SHP77 treated with DMSO at 0.1 percent for 48 hours (cell line): ENCODE data around the gene MASP1.

Source experiments
- DNase-seq: peaks from one replicate; lab custom pipeline; 2025; lab: John Stamatoyannopoulos, UW

The MASP1 gene, protein sequence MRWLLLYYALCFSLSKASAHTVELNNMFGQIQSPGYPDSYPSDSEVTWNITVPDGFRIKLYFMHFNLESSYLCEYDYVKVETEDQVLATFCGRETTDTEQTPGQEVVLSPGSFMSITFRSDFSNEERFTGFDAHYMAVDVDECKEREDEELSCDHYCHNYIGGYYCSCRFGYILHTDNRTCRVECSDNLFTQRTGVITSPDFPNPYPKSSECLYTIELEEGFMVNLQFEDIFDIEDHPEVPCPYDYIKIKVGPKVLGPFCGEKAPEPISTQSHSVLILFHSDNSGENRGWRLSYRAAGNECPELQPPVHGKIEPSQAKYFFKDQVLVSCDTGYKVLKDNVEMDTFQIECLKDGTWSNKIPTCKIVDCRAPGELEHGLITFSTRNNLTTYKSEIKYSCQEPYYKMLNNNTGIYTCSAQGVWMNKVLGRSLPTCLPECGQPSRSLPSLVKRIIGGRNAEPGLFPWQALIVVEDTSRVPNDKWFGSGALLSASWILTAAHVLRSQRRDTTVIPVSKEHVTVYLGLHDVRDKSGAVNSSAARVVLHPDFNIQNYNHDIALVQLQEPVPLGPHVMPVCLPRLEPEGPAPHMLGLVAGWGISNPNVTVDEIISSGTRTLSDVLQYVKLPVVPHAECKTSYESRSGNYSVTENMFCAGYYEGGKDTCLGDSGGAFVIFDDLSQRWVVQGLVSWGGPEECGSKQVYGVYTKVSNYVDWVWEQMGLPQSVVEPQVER

DNA sequence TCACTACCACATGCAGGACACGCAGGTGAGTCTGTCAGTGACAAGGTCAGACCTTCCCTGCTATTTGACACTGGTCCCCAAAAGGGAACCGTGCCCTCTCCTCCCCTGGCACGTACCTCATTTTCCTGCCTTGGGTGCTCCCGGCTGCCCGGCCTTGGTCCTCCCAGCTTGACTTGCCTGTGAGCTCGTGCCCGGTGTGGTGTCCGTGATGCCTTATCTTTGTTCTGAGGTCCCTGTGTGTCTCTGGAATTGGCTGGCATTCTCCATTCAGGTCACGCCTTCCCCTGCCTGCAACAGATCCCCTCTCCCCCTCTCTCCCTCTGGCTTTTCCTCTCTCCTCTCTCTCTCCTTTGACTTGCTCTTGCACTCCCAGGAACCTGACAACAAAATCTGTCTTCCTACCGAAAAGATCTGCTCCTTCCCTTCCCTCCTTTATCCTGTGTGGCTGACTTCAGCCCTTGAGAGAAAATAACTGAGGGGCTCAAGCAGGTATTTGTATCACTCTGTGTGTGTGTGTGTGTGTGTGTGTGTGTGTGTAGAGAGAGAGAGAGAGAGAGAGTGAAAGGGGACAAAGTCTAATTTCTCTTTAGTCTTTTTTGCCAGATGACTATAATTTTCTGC lies at the start of gene MASP1:
Gene MASP1 (minus strand): TSS at position 226 of the 621 bp plus-strand sequence. CDS start 105 bp downstream, at position 121.
- DNase-seq = no peak

DNA sequence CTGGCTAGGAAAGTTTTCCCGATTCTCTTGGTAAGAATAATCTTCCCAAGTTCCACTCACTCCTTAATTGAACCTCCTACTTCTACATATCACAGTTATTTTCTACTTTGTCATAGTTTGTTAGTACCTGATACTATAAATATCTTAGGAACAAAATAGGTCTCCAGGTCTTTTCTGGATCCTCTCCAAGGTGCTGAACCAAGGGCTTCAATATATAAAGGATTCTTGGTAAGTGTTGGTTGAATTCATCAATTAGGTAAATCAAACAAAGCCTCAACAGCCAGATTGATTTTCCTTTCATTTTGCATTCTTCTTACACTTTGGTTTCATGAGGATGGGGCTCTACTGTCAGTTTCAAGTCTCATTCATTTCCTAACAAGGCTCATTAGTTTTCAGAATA lies 49.0 kb upstream of the MASP1 start:
- no peak for DNase-seq

DNA sequence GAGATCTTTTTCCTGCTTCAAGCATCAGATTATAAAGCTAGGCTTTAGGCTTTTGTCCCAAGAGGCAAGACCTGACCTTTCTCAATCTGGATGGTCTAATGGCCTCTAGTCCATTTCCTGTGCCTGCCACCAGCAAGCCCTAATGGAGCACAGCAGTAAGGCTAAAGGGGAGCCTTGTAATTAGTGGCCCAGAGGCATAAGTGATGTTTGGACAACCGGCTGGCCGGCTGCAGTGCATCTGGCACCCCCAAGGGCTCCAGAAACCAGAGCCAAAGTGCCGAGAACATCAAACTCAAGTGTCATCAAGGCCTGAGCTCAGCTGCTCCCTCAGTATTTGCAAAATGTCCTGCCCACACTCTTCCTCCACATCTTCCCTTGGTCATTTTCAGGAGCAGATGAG lies 44.8 kb upstream of the MASP1 start:
- DNase-seq = no peak

DNA sequence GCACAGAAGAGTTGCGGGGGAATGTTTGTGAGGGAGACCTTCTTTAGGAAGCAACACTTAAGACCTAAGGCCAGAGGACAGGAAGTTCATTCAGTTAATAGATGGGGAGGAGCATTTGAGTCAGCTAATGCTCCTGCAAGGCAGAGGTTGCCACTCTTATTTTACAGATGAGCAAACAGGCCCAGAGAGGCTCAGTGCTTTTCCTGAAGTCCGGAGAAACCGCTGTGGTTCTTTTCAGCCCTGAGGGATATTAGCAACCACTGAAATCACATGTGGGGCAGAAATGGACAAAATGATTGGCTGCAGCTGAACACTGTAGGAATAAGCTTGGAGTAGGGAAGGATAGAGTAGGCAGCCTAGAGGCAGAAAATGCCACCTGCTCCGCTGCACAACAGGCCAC lies 43.4 kb upstream of the MASP1 start:
- DNase-seq = no peak

DNA sequence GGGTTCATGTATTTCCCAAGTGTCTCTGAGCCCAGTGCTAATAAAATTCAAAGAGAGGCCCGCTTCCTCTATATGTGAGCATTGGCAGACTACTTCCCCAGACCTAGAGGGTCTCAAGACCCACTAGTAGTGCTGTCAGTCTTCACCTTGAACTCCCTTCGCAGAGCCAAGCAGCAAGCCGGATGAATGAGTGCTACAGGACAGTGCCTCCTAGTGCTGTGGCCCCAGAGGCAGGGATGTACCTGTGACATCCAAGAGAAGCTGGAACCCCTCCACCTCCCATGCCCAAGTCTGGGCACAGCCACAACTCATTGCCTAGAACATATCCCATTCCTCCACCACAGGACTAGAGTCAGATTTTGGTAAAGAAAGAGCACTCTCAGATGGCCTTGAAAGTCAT lies 37.2 kb upstream of the MASP1 start:
- no peak for DNase-seq

DNA sequence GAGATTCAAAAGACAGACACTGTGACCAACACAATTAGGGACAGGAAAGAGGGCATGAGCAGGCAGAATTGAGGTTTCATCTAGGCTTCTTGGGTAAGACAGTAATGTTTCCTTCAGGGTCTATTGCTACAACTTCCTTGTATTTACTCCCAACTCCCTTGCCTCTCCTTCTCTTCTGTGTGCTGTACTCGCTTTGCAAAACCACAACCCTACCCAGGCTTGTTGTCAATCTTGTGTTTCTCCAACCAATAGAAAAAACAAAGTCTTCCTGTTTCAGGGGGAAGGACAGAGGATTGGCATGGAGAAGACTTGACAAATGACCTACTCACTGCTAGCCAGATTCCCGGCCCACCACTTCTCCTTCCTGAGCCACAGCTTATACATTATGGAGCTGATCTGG lies 36.3 kb upstream of the MASP1 start:
- DNase-seq = no peak

DNA sequence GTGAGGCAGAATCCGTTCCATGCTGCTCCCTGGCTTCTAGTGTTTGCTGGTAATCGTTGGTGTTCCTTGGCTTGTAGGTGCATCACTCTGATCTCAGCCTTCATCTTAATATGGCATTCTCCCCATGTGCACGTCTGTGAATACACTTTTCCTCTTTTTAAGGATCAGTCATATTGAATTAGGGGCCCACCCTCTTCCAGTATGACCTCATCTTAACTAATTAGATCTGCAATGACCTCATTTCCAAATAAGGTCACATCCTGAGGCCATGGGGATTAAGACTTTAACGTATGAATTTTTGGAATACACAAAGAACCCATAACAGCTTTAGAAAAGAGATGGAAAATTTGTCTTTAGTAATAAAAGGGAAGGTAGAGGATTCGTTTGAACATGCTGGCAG lies 34.1 kb upstream of the MASP1 start:
- no peak for DNase-seq

DNA sequence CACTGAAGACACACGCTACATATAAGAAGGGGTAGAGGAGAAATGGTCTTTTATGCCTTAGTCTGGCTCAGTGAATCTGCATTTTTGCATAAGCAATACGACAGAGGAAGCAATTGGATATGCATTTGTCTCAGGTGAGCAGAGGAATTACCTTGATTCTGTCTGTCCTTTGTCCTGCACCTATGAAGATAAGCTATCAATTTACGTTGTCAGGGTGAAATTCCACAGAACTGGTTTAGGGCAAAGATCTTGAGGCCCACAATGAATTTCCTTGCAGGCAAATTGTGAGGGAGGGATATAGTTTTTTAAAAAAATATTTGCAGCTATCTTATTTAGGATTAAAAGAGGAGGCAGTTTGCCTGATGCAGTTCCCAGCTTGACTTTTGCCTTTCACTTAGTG lies 31.6 kb upstream of the MASP1 start:
- no peak for DNase-seq

DNA sequence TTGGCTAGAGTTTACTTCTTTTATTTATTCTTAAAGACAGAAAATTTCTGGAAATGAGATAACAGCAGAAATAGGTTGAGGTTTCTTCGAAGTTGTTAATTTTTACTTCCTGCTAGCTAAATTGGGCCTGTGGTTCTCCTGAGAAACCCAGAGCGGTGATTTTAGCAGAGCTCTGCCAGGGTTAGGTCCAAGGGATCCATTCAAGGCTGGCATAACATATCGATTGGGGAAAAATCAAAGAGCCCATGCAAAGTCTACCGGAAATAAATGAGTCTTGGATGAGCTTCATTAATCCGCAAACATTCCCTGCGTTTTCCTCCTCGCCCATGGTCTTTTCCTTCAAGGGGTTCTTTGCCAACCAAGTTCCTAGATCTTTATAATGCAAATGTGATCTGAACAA lies 30.8 kb upstream of the MASP1 start:
- no peak for DNase-seq

DNA sequence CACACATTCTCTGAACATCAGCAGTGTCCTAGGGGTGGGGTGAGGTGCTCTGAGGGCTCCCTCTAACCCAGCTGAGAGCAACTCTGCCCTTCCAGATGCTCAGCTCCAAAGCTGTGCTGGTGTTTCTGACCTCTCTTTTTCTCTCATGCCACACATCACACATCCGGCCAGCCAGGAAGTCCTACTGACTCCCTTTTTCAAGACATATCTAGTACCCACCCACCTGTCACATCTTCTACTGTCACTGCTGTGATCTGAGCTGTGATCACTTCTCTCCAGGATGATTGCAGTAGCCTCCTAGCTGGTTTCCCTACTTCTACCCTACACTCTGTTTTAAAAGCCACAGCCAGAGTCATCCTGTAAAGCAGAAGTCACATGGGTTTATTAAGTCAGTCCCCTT lies 30.2 kb upstream of the MASP1 start:
- DNase-seq = no peak

DNA sequence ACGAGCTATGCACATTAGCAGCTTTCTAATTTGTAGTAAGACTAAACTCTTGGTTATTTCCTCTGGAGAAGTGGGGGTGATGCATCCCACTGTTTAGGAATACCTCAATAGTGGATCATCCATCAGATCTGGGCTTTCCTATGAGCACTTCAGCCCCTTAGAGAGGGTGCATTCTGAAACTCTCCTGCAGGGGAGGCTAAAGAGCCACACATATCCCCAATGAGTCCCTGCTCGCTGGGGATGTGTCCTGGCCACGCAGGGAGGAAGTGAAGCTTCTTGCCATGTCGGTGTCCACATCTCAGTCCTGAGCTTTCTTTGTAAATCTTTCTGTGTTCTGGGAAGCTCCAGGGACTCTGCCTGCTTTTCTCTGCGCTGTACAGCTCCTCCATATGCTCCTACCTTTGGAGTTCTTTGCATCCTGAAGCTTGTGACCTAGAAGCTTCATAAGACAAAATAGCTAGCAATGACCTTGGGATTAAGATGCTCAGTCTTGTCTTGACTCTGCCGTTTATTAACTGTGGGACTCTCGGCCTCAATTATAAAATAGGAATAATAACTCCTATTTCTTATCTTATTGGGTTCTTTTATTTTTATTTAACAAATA lies 28.3 kb upstream of the MASP1 start:
- no peak for DNase-seq

DNA sequence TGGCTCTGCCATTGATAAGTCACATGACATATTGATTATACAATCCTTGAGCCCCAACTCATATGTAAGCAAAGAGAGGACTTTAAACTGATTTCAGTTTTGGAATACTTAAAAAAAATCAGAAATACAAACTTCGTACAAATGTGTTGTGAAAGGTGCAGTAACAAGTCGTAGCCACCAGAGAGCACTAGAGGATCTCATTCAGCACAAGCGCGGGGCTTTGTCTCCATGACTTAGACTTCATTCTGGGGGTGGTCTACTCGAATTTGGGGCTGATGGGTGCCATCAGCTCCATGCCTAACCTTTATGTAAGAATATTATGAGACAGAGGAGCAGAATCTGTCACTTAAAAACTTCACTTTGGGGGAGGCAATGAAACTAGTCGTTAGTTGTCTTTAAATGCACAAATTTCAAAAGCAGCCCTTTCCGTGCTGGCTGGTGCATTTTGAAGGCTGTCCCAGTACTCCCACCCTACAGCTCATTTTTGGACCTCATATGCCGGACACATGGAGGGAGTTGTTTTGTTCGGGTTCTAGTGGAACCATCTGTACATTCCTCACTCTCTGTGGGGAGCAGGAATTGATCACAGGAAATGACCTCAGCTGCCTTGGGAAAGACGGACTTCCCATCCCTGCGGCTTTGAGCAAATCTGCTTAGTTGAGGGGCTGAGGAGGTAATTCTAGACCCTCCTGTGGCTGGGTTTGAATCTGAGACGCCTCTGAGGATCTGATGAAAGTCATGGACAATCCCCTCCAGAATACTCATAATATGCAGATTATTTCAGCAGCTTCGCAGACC lies 27.5 kb upstream of the MASP1 start:
- DNase-seq = peak; percentile 21

DNA sequence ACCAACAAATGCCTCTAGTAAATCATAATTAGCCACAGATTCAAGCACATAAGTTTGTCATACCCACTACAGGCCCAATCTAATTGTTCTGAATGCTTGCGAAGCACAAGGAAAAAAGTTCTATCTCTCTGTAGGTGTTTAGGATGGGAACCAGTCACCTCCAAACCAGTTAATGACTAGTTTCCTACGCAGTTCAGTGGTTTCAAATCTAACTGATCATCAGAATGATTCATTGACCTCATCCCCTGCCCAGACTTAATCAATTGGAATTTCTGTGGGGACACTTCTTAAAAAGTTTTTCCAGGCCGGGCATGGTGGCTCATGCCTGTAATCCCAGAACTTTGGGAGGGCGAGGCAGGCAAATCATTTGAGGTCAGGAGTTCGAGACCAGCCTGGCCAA lies 24.3 kb upstream of the MASP1 start:
- DNase-seq = no peak

DNA sequence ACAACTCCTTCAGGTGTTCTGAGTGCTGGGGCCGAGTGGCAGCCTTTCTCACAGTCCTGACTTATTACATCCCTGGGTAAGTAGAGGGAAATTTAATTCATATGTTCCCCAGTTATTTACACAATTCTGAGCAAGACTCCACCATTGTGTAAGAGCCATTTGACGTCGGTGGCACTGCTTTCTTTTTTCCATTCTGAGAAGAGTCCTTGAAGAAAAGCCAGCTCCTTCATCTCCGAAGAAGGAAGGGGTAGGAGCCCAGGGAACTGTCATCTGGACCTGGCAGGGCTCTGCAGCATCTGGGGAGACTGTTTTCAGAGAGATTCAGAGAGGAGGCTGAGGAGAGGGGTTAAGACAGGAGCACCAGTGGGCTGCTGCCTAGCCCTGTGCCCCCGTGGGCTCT lies 22.6 kb upstream of the MASP1 start:
- no peak for DNase-seq

DNA sequence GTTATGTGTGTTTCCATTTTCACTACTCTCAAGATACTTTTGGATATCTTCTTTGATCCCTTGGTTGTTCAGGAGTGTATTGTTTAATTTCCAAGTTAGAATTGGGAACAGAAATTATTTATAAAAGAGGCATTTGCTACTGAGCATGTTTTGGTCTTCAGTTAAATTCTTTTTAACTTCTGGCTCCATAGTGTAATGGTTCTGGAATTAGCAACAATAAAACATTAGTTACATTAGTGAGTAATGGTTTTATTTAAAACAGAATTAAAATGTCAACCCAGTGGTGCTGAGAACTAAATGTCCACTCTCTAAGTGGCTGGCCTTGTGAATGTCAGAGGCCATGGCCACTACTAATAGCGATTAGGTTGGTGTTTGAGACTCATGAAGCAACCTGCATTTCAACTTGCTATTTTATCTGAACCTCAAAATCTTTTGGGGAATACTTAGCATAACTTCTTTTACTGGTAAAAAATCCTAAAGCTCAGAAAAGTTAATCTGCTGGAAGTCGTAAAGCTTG lies 19.5 kb upstream of the MASP1 start:
- DNase-seq = no peak

DNA sequence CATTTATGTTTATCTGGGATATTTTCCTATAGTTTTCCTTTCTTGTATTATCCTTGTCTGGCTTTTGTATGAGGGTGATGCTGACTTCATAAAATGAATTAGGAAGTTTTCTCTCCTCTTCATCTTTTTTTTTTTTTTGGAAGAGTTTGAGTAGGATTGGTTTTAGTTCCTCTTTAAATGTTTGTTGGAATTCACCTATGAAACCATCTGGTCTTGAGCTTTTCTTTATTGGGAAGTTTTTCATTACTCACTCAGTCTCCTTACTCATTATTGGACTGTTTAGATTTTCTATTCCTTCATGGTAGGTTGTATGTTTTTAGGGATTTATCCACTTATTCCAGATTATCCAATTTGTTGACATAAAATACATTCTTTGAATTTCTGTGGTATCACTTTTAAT lies 18.7 kb upstream of the MASP1 start:
- DNase-seq = no peak

DNA sequence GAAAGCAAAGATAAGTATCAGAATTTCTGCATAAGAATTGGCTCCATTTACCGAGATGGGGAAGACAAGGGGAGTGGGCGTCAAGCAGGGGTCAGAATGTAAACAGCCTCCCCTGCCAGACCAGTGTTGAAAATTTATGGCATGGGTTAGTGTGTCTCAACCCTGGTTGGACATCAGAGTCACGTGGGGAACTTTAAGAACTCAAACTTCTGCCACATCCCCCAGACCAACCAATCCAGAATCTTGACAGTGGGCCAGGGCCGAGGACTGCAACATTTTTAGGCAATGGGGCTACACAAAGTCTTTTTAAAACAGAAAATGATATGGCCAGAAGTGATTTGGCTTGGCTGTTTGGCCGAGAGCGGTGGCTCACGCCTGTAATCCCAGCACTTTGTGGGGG lies 14.3 kb upstream of the MASP1 start:
- no peak for DNase-seq

DNA sequence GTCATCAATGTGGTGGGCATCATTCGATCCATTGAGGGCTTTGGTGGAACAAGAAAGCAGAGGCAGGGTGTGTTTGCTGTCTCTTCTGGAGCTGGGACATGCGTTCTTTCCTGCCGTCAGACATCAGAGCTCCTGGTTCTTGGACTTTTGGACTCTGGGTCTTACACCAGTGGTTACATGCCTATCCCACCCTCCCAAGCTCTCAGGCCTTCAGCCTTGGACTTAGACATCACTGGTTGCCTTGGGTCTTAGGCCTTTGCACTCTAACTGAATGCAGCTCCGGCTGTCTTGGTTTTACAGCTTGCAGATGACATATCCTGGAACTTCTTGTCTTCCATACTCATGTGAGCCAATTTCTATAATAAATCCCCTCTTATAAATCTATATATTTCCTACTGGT lies 8.1 kb upstream of the MASP1 start:
- DNase-seq = no peak

DNA sequence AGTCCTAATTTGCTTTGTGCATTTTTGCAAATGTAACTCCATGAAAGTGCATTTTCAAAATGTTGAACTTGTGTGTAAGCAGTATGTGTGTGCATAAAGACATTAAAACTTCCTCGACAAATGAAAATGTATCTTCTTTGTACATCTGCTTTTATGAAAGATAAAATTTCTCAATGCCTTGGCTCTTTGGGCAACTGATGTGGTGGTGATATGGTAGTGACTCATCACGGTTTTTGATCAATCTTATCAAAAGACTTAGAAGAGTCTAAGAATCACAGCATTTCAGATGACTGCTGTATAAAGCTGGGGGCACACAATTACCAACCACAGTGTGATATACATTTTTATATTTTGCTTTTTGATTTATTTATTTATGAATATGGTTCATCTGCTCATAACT lies 5.4 kb upstream of the MASP1 start:
- DNase-seq = no peak

DNA sequence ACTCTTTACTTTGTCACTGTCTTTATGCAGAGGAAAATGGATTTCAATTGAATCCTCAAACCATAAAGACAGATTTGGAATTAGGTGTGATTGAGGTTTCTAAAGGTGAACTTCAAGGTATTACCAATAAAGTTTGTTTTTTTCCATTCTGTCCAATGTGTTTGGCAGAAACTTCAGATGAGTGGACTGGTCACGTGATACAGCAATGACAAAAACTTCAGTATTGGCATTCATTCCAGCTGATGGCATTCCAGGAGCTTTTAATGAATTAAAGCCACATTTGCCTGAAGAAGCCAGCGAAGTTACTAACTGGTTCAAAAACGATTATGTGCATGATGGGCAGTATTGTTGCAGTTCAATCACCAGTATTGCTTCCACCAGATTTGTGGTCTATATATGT lies 4.5 kb upstream of the MASP1 start:
- DNase-seq = no peak

DNA sequence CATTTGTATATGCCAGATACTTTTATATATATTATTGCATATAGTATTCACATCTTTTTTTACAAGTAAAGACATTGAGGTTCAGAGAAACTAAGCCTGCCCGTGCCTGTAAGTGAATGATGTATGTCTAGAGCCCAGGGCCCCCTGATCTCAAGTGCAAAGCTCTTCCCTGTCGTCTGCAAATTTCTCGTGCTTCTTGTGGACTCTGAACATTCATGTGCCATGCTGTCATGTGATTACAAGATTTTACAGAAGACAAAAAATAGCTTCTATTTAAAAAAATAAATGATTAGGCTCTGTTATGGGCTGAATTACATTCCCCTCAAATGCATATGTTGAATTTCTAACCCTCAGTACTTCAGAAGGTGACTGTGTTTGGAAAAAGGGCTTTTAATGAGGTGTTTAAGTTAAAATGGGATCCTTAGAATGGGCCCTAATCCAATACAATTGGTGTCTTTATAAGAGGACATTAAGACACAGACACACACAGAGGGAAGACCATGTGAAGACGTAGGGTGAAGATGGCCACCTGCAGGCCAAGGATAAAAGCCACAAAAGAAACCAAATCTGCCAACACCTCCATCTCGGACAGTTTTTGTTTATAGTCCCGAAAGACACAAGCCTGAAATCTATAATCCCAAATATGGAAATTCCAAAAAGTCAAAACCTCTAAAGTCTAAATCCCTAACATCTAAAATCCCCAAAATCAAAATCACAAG lies 3.9 kb upstream of the MASP1 start:
- no peak for DNase-seq
